Measurements from ENCODE around the gene DLX6. TPM values are rescaled to one million over a fixed set of nuclear protein-coding genes. Genes with fewer than 3 reads are reported as not detected.

Gene DLX6
- total RNA-seq, 1 experiment from 2014 or later, result not detected

GRCh38 chr7:96968981-96969380 lies 36.4 kb upstream of the DLX6 start:
- intact Hi-C loops (cut with micrococcal nuclease), result no loop called here
- Mint-ChIP-seq H3K4me1 (ENCODE audit: insufficient read depth, unreplicated experiment) (peaks cover 12% of the 10 kb centered on the region), H3K4me3 (ENCODE audit: unreplicated experiment) (no peak overlapping the region), H3K27me3 (ENCODE audit: insufficient read depth, unreplicated experiment) (peaks cover 67% of the 10 kb centered on the region), H3K27ac (ENCODE audit: low read depth, unreplicated experiment) (no peak overlapping the region), H3K36me3 (ENCODE audit: insufficient read depth, unreplicated experiment) (no peaks in the 10 kb centered on the region), H3K9me3 (ENCODE audit: unreplicated experiment) (no peaks in the 10 kb centered on the region)
- ChIA-PET POLR2A (interaction anchor here (1.4 kb wide), 1 partner anchor 19 kb away, joined by 3 read pairs; no protein-coding TSS in a partner anchor), CTCF (interaction anchor here (1.0 to 1.6 kb wide), 2 partner anchors 37 to 190 kb away, joined by 3 to 5 read pairs; no protein-coding TSS in a partner anchor)
- DNase-seq (ENCODE audit: unreplicated experiment), result no peak
- no TSS peak for BruUV-seq (replicated peaks)
- TF ChIP-seq CTCF (IDR thresholded peaks at IDR 0.05; ENCODE audit: unreplicated experiment), result no peak

DNA sequence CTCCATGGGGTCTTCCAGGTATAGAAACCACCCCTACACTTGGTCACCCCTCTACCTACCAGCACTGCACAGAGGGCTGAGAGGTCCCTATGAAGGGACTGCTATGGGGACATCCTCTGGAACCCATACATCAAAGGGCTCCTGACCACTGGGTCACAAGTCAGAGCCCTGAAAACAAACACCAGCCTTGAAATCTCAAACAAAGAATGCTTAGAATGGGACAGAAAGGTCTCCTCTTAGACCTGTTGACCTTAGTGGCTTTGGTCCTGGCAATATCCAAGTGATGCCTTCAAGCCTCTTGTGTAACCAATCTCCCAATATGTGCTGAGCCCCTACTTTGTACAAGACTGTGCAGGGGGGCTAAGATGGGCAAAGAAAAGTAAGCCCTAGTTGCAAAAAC lies 34.6 kb upstream of the DLX6 start:
- intact Hi-C loops (cut with micrococcal nuclease), result no loop called here
- peaks cover 18% of the 10 kb centered on the region for H3K4me1 Mint-ChIP-seq (ENCODE audit: insufficient read depth, unreplicated experiment)
- no peak overlapping the region for H3K4me3 Mint-ChIP-seq (ENCODE audit: unreplicated experiment)
- ChIA-PET CTCF (no interaction called here), POLR2A (interaction anchor here (1.1 kb wide), 1 partner anchor 8 kb away, joined by 3 read pairs; no protein-coding TSS in a partner anchor)
- H3K27ac Mint-ChIP-seq (ENCODE audit: low read depth, unreplicated experiment), result no peak overlapping the region
- H3K9me3 Mint-ChIP-seq (ENCODE audit: unreplicated experiment), result no peaks in the 10 kb centered on the region
- H3K27me3 Mint-ChIP-seq (ENCODE audit: insufficient read depth, unreplicated experiment), result peaks cover 59% of the 10 kb centered on the region
- H3K36me3 Mint-ChIP-seq (ENCODE audit: insufficient read depth, unreplicated experiment), result no peaks in the 10 kb centered on the region
- BruUV-seq (replicated peaks), result no TSS peak
- no peak for TF ChIP-seq CTCF (IDR thresholded peaks at IDR 0.05; ENCODE audit: unreplicated experiment)
- DNase-seq (ENCODE audit: unreplicated experiment), result no peak

- Mint-ChIP-seq H3K36me3 (ENCODE audit: insufficient read depth, unreplicated experiment) (peaks cover 6% of the 10 kb centered on the region), H3K4me1 (ENCODE audit: insufficient read depth, unreplicated experiment) (peaks cover 18% of the 10 kb centered on the region), H3K27ac (ENCODE audit: low read depth, unreplicated experiment) (no peak overlapping the region), H3K4me3 (ENCODE audit: unreplicated experiment) (no peak overlapping the region), H3K27me3 (ENCODE audit: insufficient read depth, unreplicated experiment) (peaks cover 54% of the 10 kb centered on the region), H3K9me3 (ENCODE audit: unreplicated experiment) (no peaks in the 10 kb centered on the region)
- CTCF ChIA-PET, result no interaction called here
- POLR2A ChIA-PET, result interaction anchor here (0.6 kb wide), 1 partner anchor 311 kb away, joined by 3 read pairs; no protein-coding TSS in a partner anchor
- BruUV-seq (replicated peaks), result no TSS peak
- intact Hi-C loops (cut with micrococcal nuclease), result no loop called here
- DNase-seq (ENCODE audit: unreplicated experiment), result no peak
- no peak for TF ChIP-seq CTCF (IDR thresholded peaks at IDR 0.05; ENCODE audit: unreplicated experiment)
These were observed 31.4 kb upstream of the DLX6 start for GRCh38 chr7:96973986-96974385.

GRCh38 chr7:96976106-96976505 lies 29.2 kb upstream of the DLX6 start:
- ChIA-PET POLR2A (interaction anchor here (1.3 kb wide), 1 partner anchor 13 kb away, joined by 3 read pairs; no protein-coding TSS in a partner anchor), CTCF (no interaction called here)
- H3K4me3 Mint-ChIP-seq (ENCODE audit: unreplicated experiment), result no peak overlapping the region
- no peak overlapping the region for H3K27ac Mint-ChIP-seq (ENCODE audit: low read depth, unreplicated experiment)
- BruUV-seq (replicated peaks), result no TSS peak
- DNase-seq (ENCODE audit: unreplicated experiment), result no peak
- peaks cover 18% of the 10 kb centered on the region for H3K4me1 Mint-ChIP-seq (ENCODE audit: insufficient read depth, unreplicated experiment)
- intact Hi-C loops (cut with micrococcal nuclease), result no loop called here
- H3K9me3 Mint-ChIP-seq (ENCODE audit: unreplicated experiment), result no peaks in the 10 kb centered on the region
- TF ChIP-seq CTCF (IDR thresholded peaks at IDR 0.05; ENCODE audit: unreplicated experiment), result no peak
- peaks cover 6% of the 10 kb centered on the region for H3K36me3 Mint-ChIP-seq (ENCODE audit: insufficient read depth, unreplicated experiment)
- peaks cover 41% of the 10 kb centered on the region for H3K27me3 Mint-ChIP-seq (ENCODE audit: insufficient read depth, unreplicated experiment)

All from MCF 10A (cell line).